Right lobe of liver (tissue), 4 donors: ENCODE data around the gene RPS14.

Experiments
- POLR2A ChIP-seq: fragments of 450-650 bp; IDR thresholded peaks from one replicate; pipeline ENCODE4 v1.6.1; 2017; ENCODE audit warnings: antibody characterized with exemption, mild to moderate bottlenecking
- TF ChIP-seq, protein P1 (sequence below), 4 donors: fragments of 200-600 bp in 3 of 4; fragments of 450-650 bp in 1 of 4; IDR thresholded peaks; one replicate each; pipeline versions ENCODE4 v1.5.1 to v1.8.0; 2016 to 2022; ENCODE audit warnings: antibody characterized with exemption in 4 of 4, mild to moderate bottlenecking in 2 of 4
- donor health status: DM: no; HTN: no; CAD: no.
- donor health status: DM: no; HTN: no; CAD: no.
- donor health status: DM: no; HTN: yes; CAD: no.

DNA sequence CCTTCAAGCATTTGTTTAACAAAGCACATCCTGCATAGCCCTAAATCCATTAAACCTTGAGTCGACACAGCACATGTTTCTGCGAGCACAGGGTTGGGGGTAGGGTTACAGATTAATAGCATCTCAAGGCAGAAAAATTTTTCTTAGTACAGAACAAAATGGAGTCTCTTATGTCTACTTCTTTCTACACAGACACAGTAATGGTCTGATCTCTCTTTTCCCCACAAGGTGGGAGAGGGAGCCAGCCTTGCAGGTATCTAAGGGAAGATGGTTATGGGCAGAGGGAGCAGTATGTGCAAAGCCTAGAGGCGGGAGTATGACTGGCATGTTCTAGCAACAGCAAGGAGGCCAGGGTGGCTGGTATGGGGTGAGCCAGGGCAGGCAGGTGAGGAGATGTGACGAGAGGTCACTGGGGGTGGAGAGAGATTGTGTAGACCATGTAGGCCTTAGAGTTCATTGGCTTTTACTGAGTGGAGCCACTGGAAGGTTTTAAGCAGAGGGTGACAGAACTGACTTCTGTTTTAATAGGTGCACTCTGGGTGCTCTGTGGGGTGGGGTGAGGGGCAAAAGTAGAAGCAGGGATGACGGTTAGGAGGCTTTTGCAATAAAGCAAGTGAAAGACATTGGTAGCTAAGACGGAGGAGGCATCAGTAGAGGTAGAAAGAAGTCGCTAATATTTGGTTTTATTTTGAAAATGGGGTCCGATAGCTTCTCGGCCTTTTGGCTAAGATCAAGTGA lies 5.1 kb upstream of the RPS14 start:
- TF ChIP-seq, protein P1, sequence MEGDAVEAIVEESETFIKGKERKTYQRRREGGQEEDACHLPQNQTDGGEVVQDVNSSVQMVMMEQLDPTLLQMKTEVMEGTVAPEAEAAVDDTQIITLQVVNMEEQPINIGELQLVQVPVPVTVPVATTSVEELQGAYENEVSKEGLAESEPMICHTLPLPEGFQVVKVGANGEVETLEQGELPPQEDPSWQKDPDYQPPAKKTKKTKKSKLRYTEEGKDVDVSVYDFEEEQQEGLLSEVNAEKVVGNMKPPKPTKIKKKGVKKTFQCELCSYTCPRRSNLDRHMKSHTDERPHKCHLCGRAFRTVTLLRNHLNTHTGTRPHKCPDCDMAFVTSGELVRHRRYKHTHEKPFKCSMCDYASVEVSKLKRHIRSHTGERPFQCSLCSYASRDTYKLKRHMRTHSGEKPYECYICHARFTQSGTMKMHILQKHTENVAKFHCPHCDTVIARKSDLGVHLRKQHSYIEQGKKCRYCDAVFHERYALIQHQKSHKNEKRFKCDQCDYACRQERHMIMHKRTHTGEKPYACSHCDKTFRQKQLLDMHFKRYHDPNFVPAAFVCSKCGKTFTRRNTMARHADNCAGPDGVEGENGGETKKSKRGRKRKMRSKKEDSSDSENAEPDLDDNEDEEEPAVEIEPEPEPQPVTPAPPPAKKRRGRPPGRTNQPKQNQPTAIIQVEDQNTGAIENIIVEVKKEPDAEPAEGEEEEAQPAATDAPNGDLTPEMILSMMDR (IDR thresholded peaks at IDR 0.05): no peak
- no peak for TF ChIP-seq POLR2A
